Stimulated activated naive CD8-positive, alpha-beta T cell treated with anti-CD3 and anti-CD28 coated beads, Interleukin-15, Interleukin-2, amounts not matched to agents 100 ng/mL and 50 ng/mL, for 24 hours (primary cell): Measurements from ENCODE around the gene GRIK3.

Experiments
- H3K27ac Mint-ChIP-seq: one replicate; pipeline ENCODE4 v1.8.0; 2021; ENCODE audit warnings: mild to moderate bottlenecking, mixed read lengths
- H3K27me3 Mint-ChIP-seq: one replicate; pipeline ENCODE4 v1.8.0; 2021; ENCODE audit warnings: mixed read lengths
- H3K36me3 Mint-ChIP-seq: one replicate; pipeline ENCODE4 v1.8.0; 2021; ENCODE audit warnings: low read depth, mixed read lengths
- H3K4me1 Mint-ChIP-seq: one replicate; pipeline ENCODE4 v1.8.0; 2021; ENCODE audit warnings: low read depth, mixed read lengths
- H3K4me3 Mint-ChIP-seq: one replicate; pipeline ENCODE4 v1.8.0; 2021; ENCODE audit warnings: mild to moderate bottlenecking, mixed read lengths
- H3K9me3 Mint-ChIP-seq: one replicate; pipeline ENCODE4 v1.8.0; 2021; ENCODE audit warnings: mixed read lengths

Gene GRIK3

DNA sequence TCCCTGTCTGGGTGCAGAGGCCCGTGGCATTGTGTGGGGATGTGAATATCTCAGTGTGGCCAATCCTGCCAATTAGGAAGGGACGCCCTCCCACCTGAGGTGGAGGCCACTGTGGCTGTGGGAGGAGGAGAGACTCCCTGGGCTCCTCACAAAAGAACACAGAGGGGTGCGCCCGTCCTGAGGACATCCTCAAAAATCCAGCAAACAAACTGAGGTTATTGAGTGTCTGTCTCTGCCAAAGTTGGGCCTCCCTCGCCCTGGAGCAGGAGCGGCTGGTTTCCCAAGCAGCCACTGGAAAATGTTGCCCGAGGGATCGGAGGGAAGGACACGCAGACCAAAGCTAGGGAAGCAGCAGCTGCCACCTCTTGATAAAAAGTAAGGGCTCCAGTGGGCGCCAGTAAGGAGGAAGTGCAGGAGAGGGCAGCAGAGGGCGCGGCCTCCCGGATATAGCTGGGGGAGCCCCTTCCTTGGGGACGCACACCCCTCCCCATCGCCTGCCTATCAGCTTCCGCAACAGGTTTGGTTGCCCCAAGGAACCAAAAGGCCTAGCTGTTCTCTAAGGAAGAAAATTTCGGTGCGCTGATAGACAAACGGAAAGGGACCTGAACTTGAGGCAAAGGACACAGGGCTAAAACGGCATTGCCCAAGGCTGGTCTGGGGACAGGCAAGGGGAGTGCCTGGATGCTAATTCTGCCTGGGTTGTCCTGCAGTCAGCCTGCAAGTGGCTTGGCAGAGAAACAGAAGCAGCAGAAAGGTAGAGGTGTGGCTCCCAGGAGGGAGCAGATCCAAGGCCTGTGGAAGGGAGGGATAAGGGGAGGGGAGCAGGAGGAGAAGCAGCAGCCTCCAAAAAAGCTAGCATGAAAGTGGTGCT lies 1.7 kb upstream of the GRIK3 start:
- no peaks in the 10 kb centered on the region for H3K36me3 Mint-ChIP-seq
- H3K27ac Mint-ChIP-seq: no peak overlapping the region
- H3K4me3 Mint-ChIP-seq: no peak overlapping the region
- H3K27me3 Mint-ChIP-seq: peaks cover 67% of the 10 kb centered on the region
- no peaks in the 10 kb centered on the region for H3K9me3 Mint-ChIP-seq
- peaks cover 13% of the 10 kb centered on the region for H3K4me1 Mint-ChIP-seq

DNA sequence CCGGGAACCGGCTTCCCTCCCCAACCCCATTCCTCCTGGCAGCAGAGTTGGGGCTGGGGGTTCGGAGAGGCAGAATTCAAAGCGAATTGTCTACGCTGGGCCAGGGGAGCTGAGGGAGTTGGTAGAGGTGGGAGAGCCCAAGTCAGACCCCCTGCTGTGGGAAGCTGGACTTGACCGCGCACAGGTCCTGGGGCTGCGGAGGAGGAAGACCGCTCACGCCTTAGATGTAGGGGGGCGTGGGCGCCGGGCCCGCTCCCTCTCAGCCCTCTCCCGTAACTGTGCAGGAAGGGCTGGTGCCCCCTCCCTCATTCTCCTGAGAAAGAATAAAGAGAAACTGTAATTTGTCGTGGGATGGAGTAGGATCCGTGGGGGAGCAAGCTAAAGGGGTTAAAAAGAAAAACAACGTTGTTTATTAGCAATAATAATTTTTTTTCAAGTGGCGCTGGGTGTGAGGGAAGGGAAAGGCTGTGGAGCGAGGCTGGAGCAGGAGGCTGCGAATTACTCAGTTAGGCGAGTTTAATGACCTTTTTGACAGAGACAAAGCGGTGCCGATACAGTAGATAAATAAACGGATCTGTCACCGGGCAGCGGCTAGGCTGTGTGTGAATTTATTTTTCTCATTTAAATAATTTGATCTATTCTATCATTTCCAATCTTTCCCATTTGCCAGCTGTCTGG lies 838 bp upstream of the GRIK3 start:
- Mint-ChIP-seq H3K36me3 (no peaks in the 10 kb centered on the region), H3K4me1 (peaks cover 13% of the 10 kb centered on the region), H3K4me3 (no peak overlapping the region), H3K27ac (no peak overlapping the region), H3K9me3 (no peaks in the 10 kb centered on the region), H3K27me3 (peaks cover 66% of the 10 kb centered on the region)

DNA sequence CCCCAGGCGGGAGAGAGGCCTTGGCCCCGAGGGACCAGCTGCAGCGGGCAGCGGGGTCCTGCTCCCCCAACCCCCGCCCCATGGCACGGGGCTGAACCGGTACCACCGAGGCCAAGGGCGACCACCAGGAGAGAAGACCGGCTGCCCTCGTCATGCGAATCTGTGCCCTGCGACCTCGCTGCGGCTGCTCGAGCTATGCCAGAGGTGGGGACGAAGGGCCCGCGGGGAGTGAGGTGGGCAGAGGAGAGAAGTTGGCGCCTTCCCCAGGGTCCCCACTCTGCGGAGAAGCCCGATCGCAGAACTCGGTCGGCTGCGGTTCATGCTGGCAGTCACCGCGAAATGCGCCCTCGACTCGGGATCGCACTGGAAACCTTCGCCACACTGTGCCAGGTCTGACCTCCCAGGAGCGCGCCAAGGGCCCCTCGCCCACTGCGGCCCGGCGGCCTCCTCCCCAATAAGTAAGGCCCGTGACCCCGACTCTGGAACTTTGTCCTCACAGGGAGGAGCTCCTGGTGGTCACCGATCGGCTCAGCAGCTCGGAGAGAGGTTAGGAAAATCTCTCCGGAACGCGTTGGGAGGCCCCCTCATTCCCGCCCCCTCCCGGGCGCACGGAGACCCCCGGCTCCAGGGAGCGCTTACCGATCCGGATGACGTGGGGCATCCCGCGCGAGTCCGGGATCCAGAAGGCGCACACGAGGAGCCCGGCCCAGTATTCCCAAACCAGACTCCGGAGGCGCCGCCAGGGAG lies 787 bp downstream of the GRIK3 start:
- Mint-ChIP-seq H3K27ac (no peak overlapping the region), H3K4me1 (peaks cover 13% of the 10 kb centered on the region), H3K36me3 (no peaks in the 10 kb centered on the region), H3K27me3 (peaks cover 57% of the 10 kb centered on the region), H3K4me3 (no peak overlapping the region), H3K9me3 (no peaks in the 10 kb centered on the region)

GRCh38 chr1:37032660-37033354 lies 1.5 kb downstream of the GRIK3 start:
- Mint-ChIP-seq H3K4me3 (no peak overlapping the region), H3K27ac (no peak overlapping the region), H3K9me3 (no peaks in the 10 kb centered on the region), H3K36me3 (no peaks in the 10 kb centered on the region), H3K4me1 (peaks cover 13% of the 10 kb centered on the region), H3K27me3 (peaks cover 57% of the 10 kb centered on the region)

DNA sequence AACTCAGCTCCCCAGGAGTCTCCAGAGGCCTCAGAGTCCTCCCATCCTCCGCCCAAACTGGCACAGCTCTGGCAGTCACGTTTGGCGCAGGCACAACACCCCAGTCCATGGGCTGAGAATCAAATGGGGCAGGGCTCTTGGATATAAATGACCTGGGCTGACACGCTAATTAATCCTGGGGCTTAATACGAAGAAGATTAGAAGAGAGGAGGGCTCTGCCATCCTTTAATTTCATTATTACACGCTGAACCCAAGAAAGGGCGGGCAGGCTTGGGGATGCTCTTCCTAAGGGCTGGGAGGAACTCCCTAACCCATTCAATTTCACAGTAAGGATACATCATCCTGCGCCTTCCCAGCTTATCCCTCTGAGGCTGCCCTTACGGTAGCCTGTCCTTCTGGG lies 2.4 kb downstream of the GRIK3 start:
- peaks cover 59% of the 10 kb centered on the region for H3K27me3 Mint-ChIP-seq
- H3K4me1 Mint-ChIP-seq: peaks cover 13% of the 10 kb centered on the region
- H3K4me3 Mint-ChIP-seq: no peak overlapping the region
- no peak overlapping the region for H3K27ac Mint-ChIP-seq
- H3K9me3 Mint-ChIP-seq: no peaks in the 10 kb centered on the region
- H3K36me3 Mint-ChIP-seq: no peaks in the 10 kb centered on the region

DNA sequence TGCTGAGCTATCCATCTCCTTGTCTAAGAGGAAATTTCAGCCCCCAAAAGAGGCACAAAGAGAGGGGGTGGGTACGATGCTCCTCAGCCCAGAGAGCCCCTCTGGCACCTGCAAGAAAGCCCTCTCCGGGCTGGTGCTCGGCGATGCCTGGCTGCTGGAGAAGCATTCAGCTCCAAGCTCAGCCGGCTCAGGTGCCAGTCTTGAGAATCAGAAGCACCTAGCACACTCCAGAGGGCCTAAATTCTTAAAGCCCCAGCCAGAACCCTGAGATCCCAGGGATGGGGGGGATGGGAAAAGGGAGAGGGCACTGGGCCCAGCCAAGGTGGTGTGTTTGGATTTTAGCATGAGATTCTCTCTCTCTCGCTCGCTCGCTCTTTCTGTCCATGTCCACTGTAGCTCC lies 2.9 kb downstream of the GRIK3 start:
- H3K27ac Mint-ChIP-seq: no peak overlapping the region
- H3K36me3 Mint-ChIP-seq: no peaks in the 10 kb centered on the region
- H3K4me1 Mint-ChIP-seq: peaks cover 13% of the 10 kb centered on the region
- no peaks in the 10 kb centered on the region for H3K9me3 Mint-ChIP-seq
- peaks cover 60% of the 10 kb centered on the region for H3K27me3 Mint-ChIP-seq
- no peak overlapping the region for H3K4me3 Mint-ChIP-seq

DNA sequence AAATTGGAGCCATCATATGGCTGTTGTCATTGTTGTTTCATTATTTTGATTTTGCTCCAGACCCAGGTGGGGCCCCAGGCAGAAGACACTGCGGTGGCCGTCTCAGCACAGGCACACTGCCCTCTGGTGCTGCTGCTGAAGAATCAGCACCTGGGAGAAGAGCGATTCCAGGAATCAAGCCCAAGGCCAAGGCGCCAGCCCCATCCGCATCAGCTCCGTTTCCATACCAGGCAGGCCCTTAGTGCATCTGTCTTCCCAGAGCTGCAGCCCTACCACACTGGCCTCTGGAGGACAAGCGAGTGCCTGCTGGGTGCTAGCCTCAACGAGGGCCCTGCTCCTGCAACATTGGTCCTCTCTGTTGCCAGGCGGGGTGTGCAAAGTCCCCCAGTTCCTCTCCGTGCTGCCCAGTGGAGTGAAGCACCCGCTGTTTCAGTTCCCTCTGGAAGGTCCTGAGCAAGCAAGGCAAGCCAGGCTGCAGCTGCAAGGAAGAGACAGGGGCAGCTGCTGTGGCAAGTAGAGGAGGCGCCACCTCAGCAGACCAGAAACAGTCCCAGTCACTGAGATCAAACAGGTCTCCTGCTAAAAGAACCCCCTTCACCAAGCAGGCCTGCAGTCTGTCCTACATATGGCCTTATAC lies 5.2 kb downstream of the GRIK3 start:
- peaks cover 46% of the 10 kb centered on the region for H3K27me3 Mint-ChIP-seq
- H3K4me1 Mint-ChIP-seq: no peaks in the 10 kb centered on the region

GRCh38 chr1:37021502-37021901 lies 12.8 kb downstream of the GRIK3 start:
- Mint-ChIP-seq H3K9me3 (no peaks in the 10 kb centered on the region), H3K4me1 (no peaks in the 10 kb centered on the region), H3K27me3 (peaks cover 31% of the 10 kb centered on the region), H3K27ac (no peak overlapping the region), H3K36me3 (no peaks in the 10 kb centered on the region), H3K4me3 (no peak overlapping the region)

More for the DNA sequence above, 5.2 kb downstream of the GRIK3 start:
- no peaks in the 10 kb centered on the region for H3K9me3 Mint-ChIP-seq
- no peak overlapping the region for H3K4me3 Mint-ChIP-seq
- H3K36me3 Mint-ChIP-seq: no peaks in the 10 kb centered on the region
- H3K27ac Mint-ChIP-seq: no peak overlapping the region

DNA sequence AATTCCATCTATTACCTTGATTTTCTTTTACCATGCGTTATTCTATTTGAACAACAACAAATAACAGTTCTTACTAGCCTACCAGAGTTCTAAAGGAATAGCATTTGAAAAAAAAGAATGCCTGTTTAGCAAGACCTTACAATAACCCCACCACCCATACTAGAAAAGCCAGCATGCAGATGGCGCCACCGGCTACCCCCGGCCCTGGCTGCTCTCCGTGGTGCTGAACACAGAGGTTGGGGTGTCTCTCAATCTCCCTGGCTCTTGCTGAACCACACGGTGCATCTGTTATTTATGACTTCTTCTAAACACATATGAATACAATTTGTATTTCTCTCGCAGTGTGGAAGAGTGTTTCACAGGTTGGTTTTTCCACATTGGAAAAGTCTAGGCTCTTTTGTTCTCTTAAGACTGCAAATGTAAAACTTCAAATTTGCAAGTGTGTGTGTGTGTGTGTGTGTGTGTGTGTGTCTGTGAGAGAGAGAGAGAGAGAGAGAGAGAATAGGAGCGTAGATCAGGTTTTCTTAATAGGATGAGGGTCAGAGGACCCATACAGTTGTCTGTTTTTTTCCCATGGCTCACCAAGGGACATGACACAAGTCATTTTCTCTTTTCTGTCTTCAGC lies 13.6 kb downstream of the GRIK3 start:
- no peaks in the 10 kb centered on the region for H3K36me3 Mint-ChIP-seq
- H3K27ac Mint-ChIP-seq: no peak overlapping the region
- no peaks in the 10 kb centered on the region for H3K4me1 Mint-ChIP-seq
- no peak overlapping the region for H3K4me3 Mint-ChIP-seq
- H3K9me3 Mint-ChIP-seq: no peaks in the 10 kb centered on the region
- H3K27me3 Mint-ChIP-seq: peaks cover 29% of the 10 kb centered on the region

DNA sequence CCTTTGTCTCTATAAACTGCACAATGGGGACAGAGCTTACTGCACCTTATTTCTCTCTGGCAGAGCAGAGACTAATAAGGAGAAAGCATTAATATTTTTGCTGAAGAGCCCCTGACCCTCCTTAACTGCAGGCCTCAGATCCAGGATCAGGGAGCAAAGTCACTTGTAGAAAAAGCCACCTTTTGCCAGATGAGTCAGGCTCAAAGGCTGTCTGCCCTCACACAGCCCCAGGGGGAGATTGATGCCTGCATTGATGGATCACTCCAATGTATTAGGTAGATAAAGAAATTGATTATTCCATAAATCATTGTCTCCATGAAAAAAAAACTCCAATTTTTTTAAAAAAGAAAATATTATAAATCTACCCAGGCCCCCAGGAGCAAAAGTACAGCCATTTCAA lies 15.8 kb downstream of the GRIK3 start:
- H3K36me3 Mint-ChIP-seq: no peaks in the 10 kb centered on the region
- no peak overlapping the region for H3K27ac Mint-ChIP-seq
- no peaks in the 10 kb centered on the region for H3K4me1 Mint-ChIP-seq
- no peak overlapping the region for H3K4me3 Mint-ChIP-seq
- H3K27me3 Mint-ChIP-seq: peaks cover 33% of the 10 kb centered on the region
- H3K9me3 Mint-ChIP-seq: no peaks in the 10 kb centered on the region

- Mint-ChIP-seq H3K9me3 (no peaks in the 10 kb centered on the region), H3K27ac (no peak overlapping the region), H3K4me1 (no peaks in the 10 kb centered on the region), H3K27me3 (peaks cover 35% of the 10 kb centered on the region), H3K36me3 (no peaks in the 10 kb centered on the region), H3K4me3 (no peak overlapping the region)
Observed at GRCh38 chr1:37017720-37018119, 16.6 kb downstream of the GRIK3 start.

DNA sequence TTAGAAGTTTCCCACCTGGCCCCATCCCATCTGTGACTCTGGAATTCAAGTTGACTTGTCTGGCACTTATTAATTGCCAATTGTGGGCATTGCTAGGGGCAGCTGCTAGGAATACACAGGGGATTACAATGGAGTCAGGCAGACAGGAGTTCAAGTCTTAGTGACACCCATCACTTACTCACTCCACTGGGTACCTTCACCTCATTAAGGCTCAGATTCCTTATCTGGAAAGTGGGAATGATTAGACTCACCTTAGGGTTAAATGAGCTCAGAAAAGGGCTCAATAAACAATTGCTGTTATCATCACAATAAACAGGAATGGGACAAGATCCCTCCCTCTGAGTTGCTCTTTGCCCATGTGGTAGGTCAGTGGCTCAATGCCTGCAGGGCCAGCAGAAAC lies 18.2 kb downstream of the GRIK3 start:
- Mint-ChIP-seq H3K4me1 (no peaks in the 10 kb centered on the region), H3K27ac (no peak overlapping the region), H3K4me3 (no peak overlapping the region), H3K27me3 (peaks cover 32% of the 10 kb centered on the region), H3K9me3 (no peaks in the 10 kb centered on the region), H3K36me3 (no peaks in the 10 kb centered on the region)

GRCh38 chr1:37015713-37016112 lies 18.6 kb downstream of the GRIK3 start:
- no peak overlapping the region for H3K4me3 Mint-ChIP-seq
- H3K4me1 Mint-ChIP-seq: no peaks in the 10 kb centered on the region
- no peaks in the 10 kb centered on the region for H3K36me3 Mint-ChIP-seq

DNA sequence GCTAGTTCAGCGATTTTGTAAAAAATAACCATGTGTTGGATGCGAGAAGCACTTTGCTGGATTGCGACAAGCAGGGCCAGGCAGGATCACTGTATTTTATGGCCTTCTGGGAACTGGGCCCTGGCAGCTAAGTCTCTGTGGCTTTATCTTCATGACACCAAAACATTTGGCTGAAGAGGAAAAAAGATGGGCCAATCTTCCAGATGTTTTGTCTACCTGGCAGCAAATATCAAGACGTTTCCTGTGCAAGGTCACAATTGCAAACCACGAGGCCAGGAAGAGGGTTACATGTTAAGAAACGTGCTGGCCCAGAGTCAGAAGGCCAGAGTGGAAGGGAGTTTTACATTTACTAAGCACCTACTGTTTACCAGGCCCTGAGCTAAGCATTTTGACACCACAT lies 22.1 kb downstream of the GRIK3 start:
- Mint-ChIP-seq H3K4me1 (no peaks in the 10 kb centered on the region), H3K36me3 (no peaks in the 10 kb centered on the region), H3K27me3 (peaks cover 11% of the 10 kb centered on the region), H3K9me3 (no peaks in the 10 kb centered on the region), H3K27ac (no peak overlapping the region), H3K4me3 (no peak overlapping the region)

More at GRCh38 chr1:37015713-37016112, 18.6 kb downstream of the GRIK3 start:
- no peaks in the 10 kb centered on the region for H3K9me3 Mint-ChIP-seq
- H3K27me3 Mint-ChIP-seq: peaks cover 31% of the 10 kb centered on the region
- no peak overlapping the region for H3K27ac Mint-ChIP-seq
